DOHH2 (cell line): ENCODE results near the gene RSPH6A.

Source experiments
- EZH2phosphoT487 ChIP-seq: fragments of 200-600 bp; sonication (generic); IDR thresholded peaks from 2 replicates; pipeline ENCODE4 v1.6.1; 2017; ENCODE audit warnings: borderline replicate concordance, mild to moderate bottlenecking, antibody characterized with exemption, low read length, moderate library complexity, mixed read lengths
- TF ChIP-seq, protein P1 (sequence below): fragments of 200-600 bp; sonication (generic); IDR thresholded peaks from one replicate; pipeline ENCODE4 v1.5.1; 2014; ENCODE audit warnings: antibody characterized with exemption, mild to moderate bottlenecking, low read depth, low read length; ENCODE audit not compliant: poor library complexity, severe bottlenecking

DNA sequence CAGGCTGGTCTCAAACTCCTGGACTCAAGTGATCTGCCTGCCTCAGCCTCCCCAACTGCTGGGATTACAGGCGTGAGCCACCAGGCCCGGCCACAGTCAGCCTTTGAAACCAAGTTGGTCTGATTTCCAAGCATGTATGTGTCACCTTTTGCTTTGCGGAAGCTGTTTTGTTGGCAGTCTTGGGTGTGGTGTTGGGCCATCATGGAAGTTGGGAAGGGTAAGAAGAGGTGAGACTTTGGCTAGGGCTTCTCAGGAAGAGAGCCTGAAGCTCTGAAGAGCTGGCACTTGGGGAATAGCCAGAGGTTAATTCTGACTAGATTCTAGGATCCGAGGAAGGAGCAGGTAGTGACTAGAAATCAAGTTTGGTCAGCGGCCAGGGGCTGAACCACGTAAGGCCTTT is 2.8 kb downstream of the RSPH6A start:
- TF ChIP-seq, protein P1, sequence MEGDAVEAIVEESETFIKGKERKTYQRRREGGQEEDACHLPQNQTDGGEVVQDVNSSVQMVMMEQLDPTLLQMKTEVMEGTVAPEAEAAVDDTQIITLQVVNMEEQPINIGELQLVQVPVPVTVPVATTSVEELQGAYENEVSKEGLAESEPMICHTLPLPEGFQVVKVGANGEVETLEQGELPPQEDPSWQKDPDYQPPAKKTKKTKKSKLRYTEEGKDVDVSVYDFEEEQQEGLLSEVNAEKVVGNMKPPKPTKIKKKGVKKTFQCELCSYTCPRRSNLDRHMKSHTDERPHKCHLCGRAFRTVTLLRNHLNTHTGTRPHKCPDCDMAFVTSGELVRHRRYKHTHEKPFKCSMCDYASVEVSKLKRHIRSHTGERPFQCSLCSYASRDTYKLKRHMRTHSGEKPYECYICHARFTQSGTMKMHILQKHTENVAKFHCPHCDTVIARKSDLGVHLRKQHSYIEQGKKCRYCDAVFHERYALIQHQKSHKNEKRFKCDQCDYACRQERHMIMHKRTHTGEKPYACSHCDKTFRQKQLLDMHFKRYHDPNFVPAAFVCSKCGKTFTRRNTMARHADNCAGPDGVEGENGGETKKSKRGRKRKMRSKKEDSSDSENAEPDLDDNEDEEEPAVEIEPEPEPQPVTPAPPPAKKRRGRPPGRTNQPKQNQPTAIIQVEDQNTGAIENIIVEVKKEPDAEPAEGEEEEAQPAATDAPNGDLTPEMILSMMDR, result no peak
- no peak for TF ChIP-seq EZH2phosphoT487
